H7 (cell line): Measurements from ENCODE around the gene SYN1. TPM values are rescaled to one million over a fixed set of nuclear protein-coding genes. Genes with fewer than 3 reads are reported as not detected.

ENCODE experiments used
- DNase-seq: peaks from one replicate; pipeline ENCODE4 v3.0.0; 2012
- H3K27me3 ChIP-seq: 2 replicates; pipeline ENCODE4 v1.6.0; 2011; ENCODE audit warnings: mild to moderate bottlenecking, low read length; ENCODE audit not compliant: control insufficient read depth, insufficient read depth
- H3K36me3 ChIP-seq: replicated peaks from 2 replicates; pipeline ENCODE4 v1.5.1; 2011; ENCODE audit warnings: low read length; ENCODE audit not compliant: control insufficient read depth, insufficient read depth
- H3K4me3 ChIP-seq: 2 replicates; pipeline ENCODE4 v1.5.1; 2011; ENCODE audit warnings: low read depth, mild to moderate bottlenecking, control low read depth, low read length, moderate library complexity; ENCODE audit not compliant: insufficient read depth
- total RNA-seq: library from RNA; depleted of rRNA; stranded (reverse); fragments of >200 nt; shearing (Covaris generic); gene quantifications from 2 replicates; pipeline ENCODE4 v1.2.3, GENCODE V29; 2014

Gene SYN1
- total RNA-seq, 1 experiment from 2014 or later, result 2.1 TPM

- Histone ChIP-seq H3K36me3 (no peaks in the 10 kb centered on the region), H3K4me3 (no peak overlapping the region), H3K27me3 (no peaks in the 10 kb centered on the region)
- DNase-seq, result no peak
Measured at GRCh38 chrX:47646636-47647035, 27.0 kb upstream of the SYN1 start.

DNA sequence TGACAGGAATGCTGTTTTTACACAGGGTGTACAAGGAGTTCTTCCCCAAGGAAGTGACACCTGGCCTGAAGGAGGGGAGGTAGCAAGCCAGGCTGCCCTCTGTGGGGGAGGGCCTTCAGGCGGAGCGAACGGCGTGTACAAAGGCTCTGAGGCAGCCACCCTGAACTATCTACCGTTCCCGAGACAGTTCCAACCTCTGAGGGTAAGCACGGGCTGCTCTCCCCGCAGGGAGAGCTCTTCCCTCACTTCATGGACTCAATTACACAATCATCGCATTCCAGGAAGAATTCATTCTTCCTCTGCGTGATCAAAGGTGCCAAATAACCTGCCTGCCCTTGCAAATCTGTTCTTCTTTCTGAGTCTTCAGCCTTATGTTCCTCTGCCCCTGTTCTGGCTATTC lies 25.9 kb upstream of the SYN1 start:
- Histone ChIP-seq H3K4me3 (no peak overlapping the region), H3K36me3 (peaks cover 5% of the 10 kb centered on the region), H3K27me3 (no peaks in the 10 kb centered on the region)
- no peak for DNase-seq

GRCh38 chrX:47644557-47645091 lies 25.0 kb upstream of the SYN1 start:
- Histone ChIP-seq H3K36me3 (peaks cover 5% of the 10 kb centered on the region), H3K4me3 (no peak overlapping the region), H3K27me3 (no peaks in the 10 kb centered on the region)
- peak; percentile 81 for DNase-seq

GRCh38 chrX:47643926-47644325 lies 24.3 kb upstream of the SYN1 start:
- peaks cover 5% of the 10 kb centered on the region for H3K36me3 ChIP-seq
- no peak overlapping the region for H3K4me3 ChIP-seq
- no peaks in the 10 kb centered on the region for H3K27me3 ChIP-seq
- DNase-seq, result peak; percentile 38

GRCh38 chrX:47638816-47639215 lies 19.2 kb upstream of the SYN1 start:
- peaks cover 8% of the 10 kb centered on the region for H3K36me3 ChIP-seq
- no peak for DNase-seq
- no peak overlapping the region for H3K4me3 ChIP-seq
- no peaks in the 10 kb centered on the region for H3K27me3 ChIP-seq

DNA sequence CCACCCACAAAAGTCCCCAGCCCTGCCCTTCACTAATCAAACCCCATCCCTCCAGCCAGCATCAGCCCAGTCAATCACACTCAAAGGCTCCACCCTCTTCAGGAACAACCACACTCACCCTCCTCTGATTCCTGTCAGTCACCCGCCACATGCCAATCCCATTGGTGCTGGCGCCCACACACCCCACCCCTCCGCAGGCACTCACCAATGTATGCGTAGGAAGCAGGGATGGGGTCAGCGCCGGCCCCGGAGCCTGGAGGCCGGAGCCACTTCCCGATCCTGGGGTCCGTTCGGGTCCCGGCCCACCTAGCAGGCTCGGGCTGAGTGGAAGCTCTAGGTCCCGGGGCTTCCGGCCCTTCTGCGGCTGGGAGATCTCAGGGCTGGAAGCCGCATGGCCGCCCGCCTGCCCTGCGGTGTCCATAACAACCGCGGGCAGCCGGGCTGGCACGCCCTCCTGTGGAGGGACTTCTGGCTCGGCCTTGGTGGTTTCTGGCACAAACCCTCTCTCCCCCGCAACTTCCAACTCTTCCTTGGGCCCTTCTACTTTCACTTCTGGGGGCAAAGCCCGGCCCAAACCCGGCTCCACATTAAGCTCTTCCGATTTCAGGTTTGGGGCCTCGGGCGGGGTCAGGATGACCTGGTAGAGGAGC lies 18.0 kb upstream of the SYN1 start:
- H3K4me3 ChIP-seq, result peak overlapping the region; percentile 36
- DNase-seq, result peak; percentile 94
- peaks cover 8% of the 10 kb centered on the region for H3K36me3 ChIP-seq
- no peaks in the 10 kb centered on the region for H3K27me3 ChIP-seq

DNA sequence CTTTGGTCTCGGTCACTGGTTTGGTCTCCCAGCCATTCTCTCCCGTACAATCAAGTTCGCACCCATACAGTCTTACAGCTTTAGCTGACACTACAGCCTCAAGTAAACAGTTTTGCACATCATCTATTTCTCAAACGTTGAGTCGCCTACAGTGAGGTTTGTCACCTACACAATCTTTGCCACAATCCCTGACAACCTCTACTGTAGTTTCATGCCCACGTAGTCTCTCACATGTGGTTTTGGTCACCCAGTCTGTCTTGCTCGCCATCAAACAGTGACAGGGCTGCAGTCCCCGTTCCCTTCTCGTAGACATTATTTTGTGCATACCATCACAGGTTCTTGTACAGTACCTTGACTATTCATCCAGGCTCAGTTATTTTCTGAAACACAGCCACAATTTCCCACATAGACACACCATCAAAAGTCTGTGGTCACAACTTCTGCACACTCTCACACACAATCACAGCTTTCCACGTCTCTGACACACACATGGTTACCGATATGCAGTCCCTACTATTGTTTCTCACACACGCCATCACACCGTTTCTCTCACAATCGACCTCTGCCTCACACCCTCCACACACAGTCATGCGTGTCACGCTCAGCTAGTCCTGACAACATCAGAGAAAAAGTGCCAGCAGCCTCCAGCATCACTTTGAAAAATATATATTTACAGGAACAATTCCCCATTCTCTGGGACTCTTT lies 15.4 kb upstream of the SYN1 start:
- no peak overlapping the region for H3K4me3 ChIP-seq
- no peaks in the 10 kb centered on the region for H3K27me3 ChIP-seq
- no peak for DNase-seq
- H3K36me3 ChIP-seq, result peaks cover 2% of the 10 kb centered on the region

- H3K36me3 ChIP-seq, result peaks cover 2% of the 10 kb centered on the region
- no peak overlapping the region for H3K4me3 ChIP-seq
- H3K27me3 ChIP-seq, result no peaks in the 10 kb centered on the region
- DNase-seq, result no peak
Measured at GRCh38 chrX:47633689-47634590, 14.3 kb upstream of the SYN1 start.

DNA sequence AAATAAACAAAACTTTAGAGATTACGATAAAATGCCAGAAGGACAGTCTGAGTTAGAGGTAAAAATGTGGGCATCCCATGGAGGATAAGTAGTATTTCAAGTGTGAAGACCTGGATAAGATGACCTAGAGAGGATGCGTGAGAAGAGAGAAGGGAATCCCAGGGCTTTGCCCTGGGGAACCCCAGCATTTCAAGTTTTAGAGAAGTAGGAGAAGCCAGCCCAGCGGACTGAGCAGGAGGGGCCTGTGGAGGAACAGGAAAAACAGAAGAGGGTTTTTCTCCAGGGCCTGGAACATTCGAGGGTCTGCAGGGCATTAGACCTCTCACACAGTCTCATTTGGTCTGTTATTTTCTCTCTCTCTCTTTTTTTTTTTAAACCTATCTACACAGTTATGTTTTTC lies 13.0 kb upstream of the SYN1 start:
- H3K27me3 ChIP-seq, result no peaks in the 10 kb centered on the region
- DNase-seq, result no peak
- H3K4me3 ChIP-seq, result no peak overlapping the region
- H3K36me3 ChIP-seq, result peaks cover 2% of the 10 kb centered on the region

DNA sequence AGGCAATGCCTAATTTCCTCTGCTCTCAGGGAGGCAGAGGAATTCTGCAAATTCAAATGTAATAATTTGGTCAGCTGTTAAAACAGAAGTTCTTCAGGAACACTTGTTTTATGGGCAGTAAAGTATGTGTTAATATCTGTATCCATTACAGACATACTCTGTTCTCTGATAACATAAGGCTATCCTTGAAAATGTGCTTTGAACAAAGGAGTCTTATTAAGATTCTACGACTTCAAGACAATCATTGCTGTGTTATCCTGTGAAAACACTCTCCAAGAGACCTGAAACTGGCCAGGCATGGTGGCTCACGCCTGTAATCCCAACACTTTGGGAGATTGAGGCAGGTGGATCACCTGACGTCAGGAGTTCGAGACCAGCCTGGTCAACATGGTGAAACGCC lies 12.0 kb upstream of the SYN1 start:
- Histone ChIP-seq H3K4me3 (no peak overlapping the region), H3K36me3 (peaks cover 2% of the 10 kb centered on the region; the same call in 1 of the 2 replicates), H3K27me3 (no peaks in the 10 kb centered on the region)
- DNase-seq, result no peak

- no peaks in the 10 kb centered on the region for H3K27me3 ChIP-seq
- DNase-seq, result peak; percentile 45
- no peak within 1 kb of the TSS for H3K4me3 ChIP-seq
- H3K36me3 ChIP-seq, result no peaks in the 10 kb centered on the region; the same call in 1 of the 2 replicates
Measured at GRCh38 chrX:47629419-47630200, 10.0 kb upstream of the SYN1 start, which contains the start of gene CFP. CFP (minus strand) TSS chrX:47629930; CDS start chrX:47629844, 86 bp downstream.

DNA sequence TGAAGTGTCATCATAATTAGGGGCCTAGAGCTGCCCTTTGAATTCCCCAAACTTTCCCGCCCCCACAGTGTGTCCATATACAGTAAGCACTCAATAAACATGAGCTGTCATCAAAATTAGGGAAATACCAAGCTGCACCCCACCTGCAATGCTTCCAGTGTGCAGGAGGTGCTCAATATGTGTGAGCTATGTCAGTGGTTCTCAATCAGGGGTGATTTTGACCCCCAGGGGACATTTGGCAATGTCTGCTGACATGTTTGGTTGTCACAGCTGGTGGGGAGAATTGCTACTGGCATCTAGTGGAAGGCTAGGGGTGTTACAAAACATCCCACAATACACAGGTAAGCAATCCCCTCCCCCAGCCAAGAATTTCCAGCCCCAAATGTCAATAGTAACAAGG lies 9.3 kb upstream of the SYN1 start:
- peak; percentile 70 for DNase-seq

GRCh38 chrX:47625365-47625764 lies 5.7 kb upstream of the SYN1 start:
- H3K4me3 ChIP-seq, result no peak overlapping the region
- H3K36me3 ChIP-seq, result no peaks in the 10 kb centered on the region
- no peak for DNase-seq
- H3K27me3 ChIP-seq, result peaks cover 3% of the 10 kb centered on the region; the same call in 1 of the 2 replicates

More for the DNA sequence above, 9.3 kb upstream of the SYN1 start:
- Histone ChIP-seq H3K36me3 (no peaks in the 10 kb centered on the region), H3K4me3 (no peak overlapping the region), H3K27me3 (no peaks in the 10 kb centered on the region)
